ENCODE results near the gene OMP. TPM values are rescaled to one million over a fixed set of nuclear protein-coding genes. Genes with fewer than 3 reads are reported as not detected.
"Not testable (repeated sequence)": the region's sequence is repeated elsewhere in the genome, so short reads cannot be mapped to it uniquely, and the experiment has no call there.

The OMP gene
- total RNA-seq, 1 experiment from 2014 or later: not detected

GRCh38 chr11:77086521-77087472, 15.8 kb upstream of the OMP start:
- DNase-seq (ENCODE audit: low spot score): no peak

GRCh38 chr11:77087723-77088225, 14.9 kb upstream of the OMP start:
- no peak for DNase-seq (ENCODE audit: low spot score)

DNA sequence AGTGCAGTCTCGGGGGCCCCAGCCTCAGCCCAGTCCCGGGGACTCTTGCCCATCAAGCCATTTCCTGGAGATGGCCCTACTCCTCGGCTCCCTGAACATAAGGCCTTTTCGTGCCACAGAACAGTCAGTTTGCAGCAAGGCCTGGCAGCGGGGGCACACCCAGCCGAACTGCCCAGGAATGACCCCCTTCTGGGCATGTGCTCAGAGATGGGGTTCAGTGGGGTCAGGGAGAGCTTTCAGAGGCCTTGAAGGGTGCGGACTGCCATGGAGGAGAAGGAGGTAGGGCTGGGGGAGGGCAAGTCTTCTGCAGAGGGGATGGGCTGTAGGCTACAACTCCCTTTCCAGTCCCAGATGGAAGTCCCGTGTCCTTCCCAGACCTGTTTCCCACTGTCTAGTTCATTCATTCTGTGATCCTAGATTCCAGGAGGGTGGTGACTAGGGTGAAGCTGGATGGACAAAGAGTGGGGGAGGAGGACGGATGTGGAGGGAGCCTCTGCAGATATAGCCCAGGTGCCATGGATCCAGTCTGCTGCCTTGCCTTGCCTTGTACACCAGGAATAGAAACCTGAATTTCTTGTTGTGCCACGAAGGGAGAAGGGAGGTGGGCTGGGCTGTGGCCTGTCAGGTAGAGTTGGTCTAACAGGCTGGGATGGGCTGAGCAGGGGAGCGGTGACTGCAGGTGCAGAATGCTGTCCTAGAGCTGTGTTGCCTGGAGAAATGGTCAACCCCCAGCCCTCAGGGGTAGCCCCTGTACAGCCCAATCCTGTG, 14.2 kb upstream of the OMP start:
- no peak for DNase-seq (ENCODE audit: low spot score)

- DNase-seq (ENCODE audit: low spot score): no peak
Observed at GRCh38 chr11:77089004-77089545, 13.6 kb upstream of the OMP start.

- DNase-seq (ENCODE audit: low spot score): no peak
Observed at GRCh38 chr11:77090046-77090372, 12.6 kb upstream of the OMP start.

- DNase-seq (ENCODE audit: low spot score): no peak
Observed at GRCh38 chr11:77090373-77091111, 12.1 kb upstream of the OMP start.

DNA sequence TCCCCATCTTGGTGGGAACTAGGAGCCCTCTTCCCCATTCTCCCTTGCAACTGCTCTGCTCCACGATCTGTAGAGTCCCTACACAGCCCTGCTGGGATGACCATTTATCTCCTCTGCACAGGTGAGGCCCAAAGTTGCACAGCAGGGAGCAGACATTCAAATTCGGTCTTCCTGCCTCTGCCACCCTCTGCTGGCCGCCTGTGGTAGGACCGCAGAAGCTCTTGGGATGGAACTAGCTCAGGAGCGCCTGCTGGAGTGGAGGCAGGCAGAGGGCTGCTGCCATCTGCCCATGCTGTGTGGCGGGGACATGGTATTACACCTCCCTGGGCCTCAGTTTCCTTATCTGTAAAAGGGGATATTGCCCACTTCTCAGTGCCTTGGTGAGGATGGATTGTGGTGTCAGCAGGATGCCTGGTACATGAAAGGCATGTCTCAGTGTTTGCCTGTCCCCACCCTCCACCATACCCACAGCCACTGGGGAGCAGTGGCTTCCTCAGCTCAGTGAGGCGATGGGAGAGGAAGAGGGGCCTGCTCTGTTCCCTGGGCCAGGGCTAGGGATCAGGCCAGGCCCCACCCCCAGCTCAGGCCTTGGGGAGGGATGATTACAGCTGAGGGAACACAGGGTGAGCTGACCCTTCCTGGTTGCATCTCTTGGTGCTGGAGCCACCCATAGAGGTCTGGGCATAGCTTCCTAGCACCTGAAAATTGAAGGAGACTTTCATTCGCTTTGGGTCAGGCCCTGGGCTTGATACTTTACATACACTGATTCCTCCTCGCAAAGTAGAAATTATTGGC, 11.3 kb upstream of the OMP start:
- DNase-seq (ENCODE audit: low spot score): peak; percentile 52

GRCh38 chr11:77092382-77092781, 10.3 kb upstream of the OMP start:
- DNase-seq (ENCODE audit: low spot score): no peak

DNA sequence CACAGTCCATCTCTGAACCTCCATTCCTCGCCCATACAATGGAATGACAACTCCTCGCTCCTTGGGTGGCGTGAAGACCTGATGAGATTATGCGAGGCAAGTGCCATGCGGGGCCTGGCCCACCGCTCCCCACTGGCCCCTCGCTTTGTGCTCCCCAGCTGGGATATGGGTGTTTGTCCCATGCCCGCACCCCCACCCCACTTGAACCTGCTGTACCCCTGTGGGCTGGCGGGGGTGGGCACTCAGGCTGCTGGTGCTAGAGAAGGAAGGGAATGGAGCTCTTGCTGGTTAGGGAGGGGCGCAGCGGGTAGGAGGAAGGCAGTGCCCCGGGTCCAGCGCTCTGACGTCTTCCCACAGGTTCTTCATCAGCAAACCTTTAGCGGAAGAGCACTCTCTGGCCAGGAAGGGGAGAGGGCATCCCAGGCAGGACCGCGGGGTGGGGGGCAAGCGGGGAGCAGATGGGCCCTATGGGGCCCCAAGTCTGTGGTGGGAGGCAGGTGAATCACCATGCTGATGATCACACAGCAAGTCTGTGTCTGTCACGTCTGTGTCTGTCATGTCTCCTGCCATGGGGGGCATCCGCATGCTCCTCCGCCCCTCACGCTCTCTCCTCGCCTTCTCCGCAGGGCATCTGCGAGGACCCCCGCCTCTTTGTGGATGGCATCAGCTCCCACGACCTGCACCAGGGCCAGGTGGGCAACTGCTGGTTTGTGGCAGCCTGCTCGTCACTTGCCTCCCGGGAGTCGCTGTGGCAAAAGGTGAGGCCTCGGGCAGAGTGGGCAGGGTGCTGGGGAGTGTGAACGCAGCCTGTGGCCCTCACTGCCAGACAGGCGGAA, 9.4 kb upstream of the OMP start:
- no peak for DNase-seq (ENCODE audit: low spot score)

- no peak for DNase-seq (ENCODE audit: low spot score)
Observed at GRCh38 chr11:77093987-77094840, 8.4 kb upstream of the OMP start.

GRCh38 chr11:77094841-77095365, 7.7 kb upstream of the OMP start:
- no peak for DNase-seq (ENCODE audit: low spot score)

DNA sequence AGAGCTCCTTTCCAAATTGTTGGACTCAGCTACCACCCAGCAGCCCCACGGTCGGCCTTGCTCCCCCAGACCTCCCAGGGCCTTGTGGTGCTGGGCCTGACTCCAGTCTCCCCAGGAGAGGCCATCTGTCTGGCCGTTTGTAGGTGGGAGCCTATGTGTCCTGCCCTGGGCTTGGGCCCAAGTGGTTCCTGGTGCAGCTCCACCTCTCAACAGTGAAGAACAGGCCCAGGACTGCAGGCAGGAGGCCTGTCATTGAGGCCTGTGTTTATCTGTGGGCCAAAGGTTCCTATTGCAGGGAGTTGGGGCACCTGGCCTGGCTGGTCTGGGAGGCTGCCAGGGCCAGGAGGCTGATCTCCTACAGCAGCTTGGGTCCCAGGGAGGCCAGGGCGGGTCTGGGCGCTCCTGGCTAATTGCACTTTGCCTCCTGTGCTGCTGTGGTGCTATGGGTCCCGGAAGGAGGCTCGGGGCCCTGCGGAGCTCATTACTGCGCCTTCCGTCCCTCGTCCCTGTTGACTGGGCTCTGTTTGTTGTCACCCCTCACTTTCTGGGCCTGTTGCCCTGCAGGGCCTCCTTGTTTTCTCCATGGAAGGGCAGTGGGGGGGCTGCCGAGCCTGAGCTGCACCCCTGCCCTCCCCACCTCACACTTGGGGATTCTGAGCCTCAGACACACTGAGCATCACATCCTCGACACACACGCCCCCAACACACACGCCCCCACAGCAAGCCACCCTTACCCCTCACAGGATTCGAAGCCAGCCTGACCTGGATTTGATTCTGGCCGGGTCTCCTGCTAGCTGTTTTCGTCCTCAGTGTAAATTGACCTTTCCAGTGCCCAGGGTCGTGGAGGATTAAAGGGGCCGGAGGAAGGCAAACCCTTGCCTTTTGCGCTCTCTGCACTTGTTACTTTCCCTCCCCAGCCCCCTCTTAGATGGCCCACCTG, 6.8 kb upstream of the OMP start:
- no peak for DNase-seq (ENCODE audit: low spot score)

- DNase-seq (ENCODE audit: low spot score): no peak
Observed at GRCh38 chr11:77096591-77097019, 6.0 kb upstream of the OMP start.

GRCh38 chr11:77097180-77097579, 5.5 kb upstream of the OMP start:
- not testable (repeated sequence) for DNase-seq (ENCODE audit: low spot score)

- no peak for DNase-seq (ENCODE audit: low spot score)
Observed at GRCh38 chr11:77100166-77101042, 2.2 kb upstream of the OMP start.

DNA sequence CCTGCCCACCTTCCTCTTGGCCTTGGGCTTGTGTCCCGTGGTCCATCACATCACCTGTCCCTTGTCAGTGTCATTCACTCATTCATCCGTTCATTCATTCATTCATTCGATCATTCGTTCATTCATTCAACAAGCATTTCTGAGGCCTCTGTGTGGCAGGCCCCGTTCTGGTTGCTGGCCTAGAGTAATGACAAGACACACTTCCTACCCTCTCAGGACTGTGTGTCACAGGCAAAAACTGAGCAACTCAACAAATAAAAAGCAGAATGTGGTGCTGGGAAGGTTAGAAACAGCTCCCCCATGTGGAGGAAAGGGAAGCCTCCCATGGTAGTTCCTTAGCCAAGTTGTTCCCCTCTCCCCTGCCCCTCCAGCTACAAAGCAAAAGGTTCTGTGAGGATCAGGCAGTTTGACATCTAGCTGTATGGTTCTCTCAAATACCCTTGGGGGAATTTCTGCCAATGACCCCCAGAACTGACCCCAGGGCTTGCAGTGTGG, 1.6 kb upstream of the OMP start:
- DNase-seq (ENCODE audit: low spot score): no peak
